Endothelial cell of umbilical vein (primary cell): ENCODE data around the gene RALGPS2. TPM values are rescaled to one million over a fixed set of nuclear protein-coding genes. Genes with fewer than 3 reads are reported as not detected.

Experiments
- BruUV-seq: library from RNA; stranded (reverse); fragments of 400-500 nt; replicated peaks from 2 replicates; lab custom pipeline; 2021; lab: Mats Ljungman, UMichigan
- CTCF ChIA-PET: fragments of 300-600, 350-600 bp; sonication (Branson Sonifier 250); formaldehyde crosslinking; loops from one replicate; lab custom pipeline; 2021; ENCODE audit warnings: antibody characterized with exemption, inconsistent platforms; lab: Charles Lee
- POLR2A ChIA-PET: fragments of 300-600, 350-600 bp; sonication (Branson Sonifier 250); formaldehyde crosslinking; loops from one replicate; lab custom pipeline; 2021; ENCODE audit warnings: antibody characterized with exemption, inconsistent platforms; lab: Charles Lee
- DNase-seq: peaks from one replicate; pipeline ENCODE4 v3.0.0-alpha.2; 2011; ENCODE audit warnings: low read depth, low spot score
- FAIRE-seq: peaks from 2 replicates; lab custom pipeline; 2011; peaks lifted over from hg19 to GRCh38; lab: Jason Lieb, UNC
- H2AFZ ChIP-seq: 2 replicates; pipeline ENCODE4 v1.6.0; 2012; ENCODE audit warnings: low read depth, low read length, control low read depth, inconsistent platforms
- H3K27ac ChIP-seq: 2 replicates; pipeline ENCODE4 v1.5.1; 2011; ENCODE audit warnings: low read depth, mild to moderate bottlenecking, control low read depth, low read length, moderate library complexity; ENCODE audit not compliant: insufficient read depth
- H3K27me3 ChIP-seq, 2 experiments: 2 replicates each; pipeline versions ENCODE4 v1.6.0 to v1.6.1; 2011; ENCODE audit warnings: low read length in 2 of 2, mixed read lengths in 1 of 2; ENCODE audit not compliant: control insufficient read depth in 2 of 2, insufficient read depth in 2 of 2
- H3K36me3 ChIP-seq, 2 experiments: 2 replicates in 1 of 2; 3 replicates in 1 of 2; pipeline ENCODE4 v1.5.1; 2011; ENCODE audit warnings: low read length in 2 of 2, mild to moderate bottlenecking in 1 of 2, moderate library complexity in 1 of 2; ENCODE audit not compliant: control insufficient read depth in 2 of 2, insufficient read depth in 2 of 2; ENCODE audit errors: extremely low read depth in 1 of 2
- H3K4me1 ChIP-seq: 3 replicates; pipeline ENCODE4 v1.5.1; 2011; ENCODE audit warnings: mild to moderate bottlenecking, low read length; ENCODE audit not compliant: control insufficient read depth, insufficient read depth; ENCODE audit errors: extremely low read depth
- H3K4me2 ChIP-seq: 2 replicates; pipeline ENCODE4 v1.6.1; 2011; ENCODE audit warnings: low read length, control low read depth, mixed read lengths; ENCODE audit not compliant: insufficient read depth
- H3K4me3 ChIP-seq, 3 experiments: fragments of 200-600 bp in 1 of 3; sonication (generic), shearing (Covaris generic) in 1 of 3; replicated peaks in 1 of 3; 2 replicates each; pipeline ENCODE4 v1.5.1; 2011 to 2016; ENCODE audit warnings: control low read depth in 3 of 3, low read length in 3 of 3, mild to moderate bottlenecking in 2 of 3, inconsistent platforms in 1 of 3, low read depth in 1 of 3, moderate library complexity in 1 of 3; ENCODE audit not compliant: insufficient read depth in 1 of 3
- H3K79me2 ChIP-seq: 2 replicates; pipeline ENCODE4 v1.6.0; 2012; ENCODE audit warnings: low read length, inconsistent platforms; ENCODE audit not compliant: control insufficient read depth, insufficient read depth
- H3K9ac ChIP-seq: replicated peaks from 2 replicates; pipeline ENCODE3; 2011; ENCODE audit warnings: low read length, control low read depth; ENCODE audit not compliant: insufficient read depth; ENCODE audit errors: extremely low read depth
- H3K9me1 ChIP-seq: replicated peaks from 3 replicates; pipeline ENCODE4 v1.6.0; 2011; ENCODE audit warnings: mild to moderate bottlenecking, low read length; ENCODE audit not compliant: control insufficient read depth, insufficient read depth; ENCODE audit errors: extremely low read depth
- H3K9me3 ChIP-seq: replicated peaks from 2 replicates; pipeline ENCODE4 v1.5.1; 2012; ENCODE audit warnings: low read length, inconsistent platforms; ENCODE audit not compliant: control insufficient read depth, insufficient read depth
- H4K20me1 ChIP-seq: replicated peaks from 2 replicates; pipeline ENCODE3; 2011; ENCODE audit warnings: mild to moderate bottlenecking, low read length; ENCODE audit not compliant: control insufficient read depth, insufficient read depth; ENCODE audit errors: extremely low read depth
- CTCF ChIP-seq, 2 donors: IDR thresholded peaks; 1 replicate in 1 of 2; 2 replicates in 1 of 2; pipeline ENCODE4 v1.5.1; 2011; ENCODE audit warnings: low read length in 2 of 2, mild to moderate bottlenecking in 2 of 2, moderate library complexity in 2 of 2, control low read depth in 1 of 2, inconsistent platforms in 1 of 2, low read depth in 1 of 2; ENCODE audit not compliant: insufficient read depth in 1 of 2; ENCODE audit errors: extremely low read depth in 1 of 2
- EZH2 ChIP-seq: IDR thresholded peaks from 2 replicates; pipeline ENCODE4 v1.6.1; 2012; ENCODE audit warnings: borderline replicate concordance, low read depth, mild to moderate bottlenecking, moderate library complexity, low read length, inconsistent platforms; ENCODE audit not compliant: severe bottlenecking
- FOS ChIP-seq: IDR thresholded peaks from 2 replicates; pipeline ENCODE4 v1.6.1; 2011; ENCODE audit warnings: mild to moderate bottlenecking, low read length, moderate library complexity, borderline replicate concordance; ENCODE audit not compliant: insufficient read depth
- GATA2 ChIP-seq: IDR thresholded peaks from 2 replicates; pipeline ENCODE4 v1.7.0; 2011; ENCODE audit warnings: low read depth, mild to moderate bottlenecking, moderate library complexity, mixed read lengths, low read length; ENCODE audit not compliant: insufficient read length, insufficient read depth
- JUN ChIP-seq: IDR thresholded peaks from 2 replicates; pipeline ENCODE4 v1.6.1; 2011; ENCODE audit warnings: borderline replicate concordance, low read depth; ENCODE audit not compliant: insufficient read length, insufficient read depth
- MAX ChIP-seq: IDR thresholded peaks from 2 replicates; pipeline ENCODE4 v1.6.1; 2011; ENCODE audit not compliant: insufficient read depth, insufficient read length
- MYC ChIP-seq: IDR thresholded peaks from one replicate; pipeline ENCODE4 v1.6.1; 2011; ENCODE audit warnings: mild to moderate bottlenecking, low read depth, low read length
- POLR2A ChIP-seq: IDR thresholded peaks from 2 replicates; pipeline ENCODE4 v1.6.1; 2012; ENCODE audit warnings: low read depth, mild to moderate bottlenecking, control low read depth, low read length
- POLR2AphosphoS5 ChIP-seq: IDR thresholded peaks from 2 replicates; pipeline ENCODE4 v1.6.1; 2012; ENCODE audit warnings: low read depth, mild to moderate bottlenecking, control low read depth, low read length, moderate library complexity; ENCODE audit not compliant: insufficient read depth
- dilution Hi-C: fragments of 300-500 bp; cut with MboI; formaldehyde crosslinking; loops from one replicate; pipeline ENCODE4 v1.15.0; 2019; ENCODE audit warnings: low sequenced_read_pairs; ENCODE audit not compliant: extremely low pct_ligation_motif_present
- intact Hi-C: fragments of 100-400 bp; cut with micrococcal nuclease; formaldehyde crosslinking; loops from one replicate; pipeline ENCODE4 v1.10.0; 2022
- polyA plus RNA-seq, 4 experiments: library from polyadenylated mRNA; depleted of rRNA in 3 of 4; stranded (reverse) in 3 of 4; unstranded in 1 of 4; fragments of >200 nt; gene quantifications; 2 replicates each; pipeline versions ENCODE4 v1.2.1 to v1.2.3, GENCODE V29; 2011 to 2012; ENCODE audit warnings: missing spikeins in 1 of 4
- total RNA-seq: library from RNA; stranded (reverse); gene quantifications from 2 replicates; pipeline ENCODE4 v1.2.3, GENCODE V29; 2021

RALGPS2 gene
- total and polyA plus RNA-seq, 2 donors (not counting 3 experiments of a cell fraction or from before 2014, with no cell fraction given) = 4.6 to 27.7 TPM

- dilution Hi-C loops (no loop called here), intact Hi-C loops (no loop called here)
- ChIA-PET POLR2A (no interaction called here), CTCF (interaction anchor here (0.7 to 1.9 kb wide), 4 partner anchors 15 to 312 kb away, joined by 3 to 8 read pairs (median 4); no protein-coding TSS in a partner anchor)
- H3K4me1 ChIP-seq = peaks cover 6% of the 10 kb centered on the region
- H3K4me2 ChIP-seq = no peak overlapping the region
- TF ChIP-seq MAX (no peak), CTCF (IDR thresholded peaks at IDR 0.05; ENCODE audit: extremely low read depth in 1 of 2, insufficient read depth in 1 of 2, low read depth in 1 of 2, low read length in 2 of 2) (no peak), MYC (no peak), GATA2 (no peak), FOS (no peak), EZH2 (no peak), POLR2A (no peak), JUN (no peak), POLR2AphosphoS5 (no peak)
- no peaks in the 10 kb centered on the region for H3K79me2 ChIP-seq
- no peaks in the 10 kb centered on the region for H4K20me1 ChIP-seq
- H3K27me3 ChIP-seq = no peaks in the 10 kb centered on the region
- H3K27ac ChIP-seq = no peak overlapping the region
- no TSS peak for BruUV-seq
- no peak overlapping the region for H3K4me3 ChIP-seq
- H3K9ac ChIP-seq = no peak overlapping the region
- H3K36me3 ChIP-seq = no peaks in the 10 kb centered on the region
- no peak for DNase-seq
- H3K9me1 ChIP-seq = no peaks in the 10 kb centered on the region
- no peak overlapping the region for H2AFZ ChIP-seq
- FAIRE-seq = no peak
- H3K9me3 ChIP-seq = no peaks in the 10 kb centered on the region
Observed at GRCh38 chr1:178690496-178690895, 34.5 kb upstream of the RALGPS2 start.
